IPS-18a (cell line): ENCODE data around the gene MALT1.
"Not testable (repeated sequence)": the region's sequence is repeated elsewhere in the genome, so short reads cannot be mapped to it uniquely, and the experiment has no call there.

Source experiments
- H3K27ac ChIP-seq: one replicate; pipeline ENCODE4 v1.5.1; 2013; ENCODE audit warnings: low read length
- H3K27me3 ChIP-seq: one replicate; pipeline ENCODE4 v1.6.1; 2013; ENCODE audit warnings: mild to moderate bottlenecking, low read length; ENCODE audit not compliant: control insufficient read depth, insufficient read depth
- H3K36me3 ChIP-seq: one replicate; pipeline ENCODE4 v1.6.1; 2013; ENCODE audit warnings: low read depth, low read length; ENCODE audit not compliant: control insufficient read depth
- H3K4me1 ChIP-seq: one replicate; pipeline ENCODE4 v1.6.1; 2013; ENCODE audit warnings: low read depth, low read length; ENCODE audit not compliant: control insufficient read depth
- H3K4me3 ChIP-seq: one replicate; pipeline ENCODE4 v1.5.1; 2013; ENCODE audit warnings: low read length
- H3K9ac ChIP-seq: one replicate; pipeline ENCODE4 v1.6.1; 2013; ENCODE audit warnings: mild to moderate bottlenecking, low read length, moderate library complexity
- H3K9me3 ChIP-seq: one replicate; pipeline ENCODE4 v1.6.1; 2013; ENCODE audit warnings: low read depth, low read length; ENCODE audit not compliant: control insufficient read depth

The MALT1 gene

DNA sequence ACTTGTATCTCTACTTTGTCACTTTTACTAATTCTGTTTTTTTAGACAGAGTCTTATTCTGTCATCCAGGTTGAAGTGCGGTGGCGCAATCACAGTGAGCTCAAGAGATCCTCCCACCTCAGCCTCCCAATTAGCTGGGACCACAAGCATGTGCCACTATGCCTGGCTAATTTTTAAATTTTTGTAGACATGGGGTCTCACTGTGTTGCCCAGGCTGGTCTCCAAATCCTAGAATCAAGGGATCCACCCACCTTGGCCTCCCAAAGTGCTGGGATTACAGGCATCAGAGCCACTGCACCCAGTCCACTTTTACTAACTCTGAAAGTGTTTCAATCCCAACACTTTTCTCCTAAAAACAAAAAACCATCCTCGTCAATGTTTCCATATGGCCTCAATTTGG lies 94.9 kb downstream of the MALT1 start:
- no peak overlapping the region for H3K9ac ChIP-seq
- no peak overlapping the region for H3K4me3 ChIP-seq
- H3K4me1 ChIP-seq: peaks cover 6% of the 10 kb centered on the region
- peaks cover 10% of the 10 kb centered on the region for H3K27me3 ChIP-seq
- H3K9me3 ChIP-seq: no peaks in the 10 kb centered on the region
- H3K36me3 ChIP-seq: no peaks in the 10 kb centered on the region
- no peak overlapping the region for H3K27ac ChIP-seq

DNA sequence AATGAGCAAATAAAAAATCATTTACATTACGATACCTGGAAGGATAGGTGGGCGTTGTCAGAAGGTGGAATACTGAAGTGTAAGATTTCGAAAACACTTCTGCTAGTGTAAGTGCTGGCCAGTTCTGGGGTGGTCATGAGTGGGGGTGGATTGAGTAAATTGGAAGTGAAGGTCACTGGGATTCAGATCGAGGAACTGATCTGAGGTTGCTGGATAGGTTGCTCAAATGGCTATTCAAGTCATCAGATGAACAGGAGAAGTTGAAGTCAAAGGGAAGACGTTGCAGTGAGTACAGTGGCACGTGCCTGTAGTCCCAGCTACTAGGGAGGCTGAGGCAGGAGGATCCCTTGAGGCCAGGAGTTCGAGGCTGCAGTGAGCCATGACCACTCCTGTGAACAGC lies 95.7 kb downstream of the MALT1 start:
- no peaks in the 10 kb centered on the region for H3K9me3 ChIP-seq
- no peak overlapping the region for H3K9ac ChIP-seq
- H3K27ac ChIP-seq: no peak overlapping the region
- H3K4me3 ChIP-seq: no peak overlapping the region
- no peaks in the 10 kb centered on the region for H3K36me3 ChIP-seq
- H3K27me3 ChIP-seq: peaks cover 10% of the 10 kb centered on the region
- peaks cover 6% of the 10 kb centered on the region for H3K4me1 ChIP-seq

DNA sequence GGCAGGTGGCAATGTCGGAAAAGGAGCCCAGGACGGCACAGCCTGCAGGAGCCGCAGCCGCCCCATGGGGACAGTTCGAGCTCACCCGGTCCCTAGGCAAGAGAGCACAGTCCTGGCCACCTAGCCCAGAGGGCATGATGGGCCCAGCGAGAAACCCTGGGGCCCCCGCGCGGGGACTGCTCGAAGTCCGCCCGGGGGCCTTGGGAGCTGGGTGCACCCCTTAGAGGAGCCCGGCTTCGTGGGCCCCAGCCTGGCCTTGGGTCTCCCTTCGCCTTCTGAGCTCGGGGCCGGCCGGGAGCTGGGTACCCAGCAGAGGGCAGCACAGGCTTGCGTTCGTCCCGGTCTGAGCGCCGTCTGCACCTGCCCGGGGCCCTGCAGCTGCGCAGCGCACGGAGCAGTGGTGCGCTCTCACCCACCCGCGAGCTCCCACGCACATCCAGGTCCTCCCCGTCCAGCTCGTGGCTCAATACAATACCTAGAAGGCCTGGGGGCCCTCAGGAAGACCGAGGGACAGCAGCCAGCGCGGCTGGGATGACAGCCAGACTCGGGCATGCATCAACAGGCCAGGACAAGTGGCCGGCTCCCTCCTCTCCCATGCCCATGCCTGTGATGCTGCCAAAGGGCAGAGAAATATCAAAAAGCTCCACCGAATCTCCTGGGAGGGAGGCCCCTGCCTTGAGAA lies 97.2 kb downstream of the MALT1 start:
- no peak overlapping the region for H3K27ac ChIP-seq
- no peaks in the 10 kb centered on the region for H3K9me3 ChIP-seq
- H3K4me1 ChIP-seq: peaks cover 6% of the 10 kb centered on the region
- H3K27me3 ChIP-seq: peaks cover 10% of the 10 kb centered on the region
- H3K4me3 ChIP-seq: peak overlapping the region; percentile 47
- H3K36me3 ChIP-seq: no peaks in the 10 kb centered on the region
- H3K9ac ChIP-seq: no peak overlapping the region

DNA sequence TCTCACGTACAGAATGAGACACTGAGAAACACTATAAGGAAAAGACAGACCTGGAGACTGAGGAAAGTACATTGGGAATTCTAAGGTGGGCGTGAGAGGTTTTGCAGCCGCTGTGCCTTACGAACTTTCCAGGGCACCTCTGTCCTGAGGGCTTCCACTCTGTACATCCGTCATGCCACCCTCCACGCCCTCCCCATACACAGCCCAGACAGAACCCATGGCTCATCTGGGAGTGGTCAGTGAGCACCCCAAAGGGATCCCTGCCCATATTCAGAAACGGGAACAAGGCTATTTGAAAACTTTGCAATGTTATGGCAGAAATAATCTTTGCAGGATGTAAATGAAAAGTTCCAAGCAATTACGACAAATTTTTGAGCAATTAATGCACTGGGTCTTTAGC lies 98.1 kb downstream of the MALT1 start:
- Histone ChIP-seq H3K36me3 (no peaks in the 10 kb centered on the region), H3K9me3 (no peaks in the 10 kb centered on the region), H3K27me3 (peaks cover 10% of the 10 kb centered on the region), H3K27ac (no peak overlapping the region), H3K9ac (no peak overlapping the region), H3K4me1 (peaks cover 6% of the 10 kb centered on the region), H3K4me3 (no peak overlapping the region)

DNA sequence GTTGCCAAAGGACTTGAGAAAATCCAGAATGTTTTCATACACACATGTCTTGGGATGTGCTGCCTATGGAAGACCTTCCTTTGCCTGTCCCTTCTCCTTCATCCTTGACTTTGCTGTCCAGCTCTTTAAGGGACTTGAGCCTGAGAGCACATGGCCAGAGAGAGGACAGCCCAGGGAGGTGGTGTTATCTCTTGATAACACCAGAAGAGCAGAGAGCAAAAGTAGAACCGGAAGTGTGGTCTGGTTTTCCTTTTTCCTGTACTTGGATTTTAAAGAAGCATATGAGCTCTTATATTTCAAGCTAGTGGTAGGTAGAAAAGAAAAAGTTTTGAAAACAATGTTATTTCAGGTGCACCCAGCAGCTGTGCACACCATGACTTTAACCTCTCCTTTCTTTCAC lies 99.3 kb downstream of the MALT1 start:
- Histone ChIP-seq H3K4me3 (no peak overlapping the region), H3K9me3 (no peaks in the 10 kb centered on the region), H3K27ac (no peak overlapping the region), H3K36me3 (no peaks in the 10 kb centered on the region), H3K9ac (no peak overlapping the region), H3K4me1 (peaks cover 6% of the 10 kb centered on the region), H3K27me3 (peaks cover 10% of the 10 kb centered on the region)

DNA sequence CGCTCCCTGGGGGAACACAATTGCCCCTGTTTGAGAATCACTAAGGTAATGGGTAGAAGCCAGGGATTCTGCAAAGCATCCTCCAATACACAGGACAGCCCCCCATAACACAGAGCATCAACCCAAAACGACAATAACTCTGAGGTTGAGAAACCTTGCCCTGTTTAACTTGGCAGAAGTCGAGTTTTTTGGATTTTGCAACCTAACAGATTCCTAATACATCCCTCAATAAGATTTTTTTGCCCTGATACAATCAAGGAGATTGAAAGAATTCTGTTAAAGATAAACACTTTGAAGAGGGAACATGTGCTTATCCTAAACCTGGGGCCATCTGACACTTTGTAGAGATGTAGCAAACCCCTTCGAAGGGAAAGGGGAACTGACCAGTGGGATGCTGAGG lies 100.9 kb downstream of the MALT1 start:
- no peaks in the 10 kb centered on the region for H3K36me3 ChIP-seq
- H3K27me3 ChIP-seq: peaks cover 10% of the 10 kb centered on the region
- H3K4me3 ChIP-seq: no peak overlapping the region
- H3K9ac ChIP-seq: no peak overlapping the region
- peaks cover 6% of the 10 kb centered on the region for H3K4me1 ChIP-seq
- no peak overlapping the region for H3K27ac ChIP-seq
- no peaks in the 10 kb centered on the region for H3K9me3 ChIP-seq

DNA sequence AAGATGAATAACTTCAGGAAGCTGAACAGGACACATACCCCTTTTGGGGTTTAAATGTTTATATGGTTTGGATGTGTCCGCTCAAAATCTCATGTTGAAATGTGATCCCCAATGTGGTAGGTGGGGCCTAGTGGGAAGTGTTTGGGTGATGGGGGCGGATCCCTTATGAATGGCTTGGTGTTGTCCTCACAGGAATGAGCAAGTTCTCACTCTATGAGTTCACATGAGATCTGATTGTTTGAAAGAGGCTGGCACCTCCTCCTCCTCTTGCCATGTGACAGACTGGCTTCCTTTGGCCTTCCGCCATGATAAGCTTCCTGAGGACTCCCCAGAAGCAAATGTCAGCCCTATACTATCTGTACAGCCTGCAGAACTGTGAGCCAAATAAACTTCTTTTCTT lies 104.8 kb downstream of the MALT1 start:
- H3K4me3 ChIP-seq: no peak overlapping the region
- no peaks in the 10 kb centered on the region for H3K27me3 ChIP-seq
- H3K4me1 ChIP-seq: peaks cover under 1% of the 10 kb centered on the region
- no peak overlapping the region for H3K27ac ChIP-seq
- no peak overlapping the region for H3K9ac ChIP-seq
- no peaks in the 10 kb centered on the region for H3K36me3 ChIP-seq
- H3K9me3 ChIP-seq: no peaks in the 10 kb centered on the region

DNA sequence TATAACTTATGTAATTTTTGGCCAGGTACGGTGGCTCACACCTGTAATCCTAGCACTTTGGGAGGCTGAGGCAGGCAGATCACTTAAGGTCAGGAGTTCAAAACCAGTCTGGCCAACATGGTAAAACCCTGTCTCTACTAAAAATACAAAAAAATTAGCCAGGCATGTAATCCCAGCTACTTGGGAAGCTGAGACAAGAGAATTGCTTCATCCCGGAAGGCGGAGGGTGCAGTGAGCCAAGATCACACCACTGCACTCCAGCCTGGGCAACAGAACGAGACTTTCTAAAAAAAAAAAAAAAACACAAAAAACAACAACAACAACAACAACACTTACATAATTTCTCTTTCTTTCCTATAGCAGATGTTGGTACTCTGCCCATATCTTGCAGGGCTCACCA lies 105.3 kb downstream of the MALT1 start:
- H3K36me3 ChIP-seq, H3K9me3 ChIP-seq, H3K4me3 ChIP-seq, H3K27me3 ChIP-seq, H3K27ac ChIP-seq, H3K9ac ChIP-seq, H3K4me1 ChIP-seq: not testable (repeated sequence)

DNA sequence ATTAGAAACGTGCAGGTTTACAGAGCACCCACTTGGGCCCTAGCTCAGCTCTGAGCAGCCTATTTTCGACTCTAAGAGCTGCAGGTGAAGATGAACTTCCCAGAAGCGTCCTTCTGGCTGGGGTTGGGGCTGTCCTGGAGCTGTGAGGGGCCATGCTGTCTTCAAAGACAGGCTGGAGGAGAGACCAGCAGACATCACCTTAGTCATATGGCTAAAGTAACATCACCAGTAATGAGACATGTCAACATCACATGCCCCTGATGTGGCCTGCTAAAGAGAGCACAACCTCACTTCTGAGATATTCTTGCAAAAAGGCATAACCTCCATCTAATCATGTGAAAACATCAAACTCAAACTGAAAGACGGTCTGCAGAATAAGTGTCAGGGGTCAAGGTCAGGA lies 106.2 kb downstream of the MALT1 start:
- H3K4me3 ChIP-seq: no peak overlapping the region
- H3K9ac ChIP-seq: no peak overlapping the region
- H3K27ac ChIP-seq: no peak overlapping the region
- H3K27me3 ChIP-seq: no peaks in the 10 kb centered on the region
- no peaks in the 10 kb centered on the region for H3K9me3 ChIP-seq
- H3K4me1 ChIP-seq: peaks cover 4% of the 10 kb centered on the region
- no peaks in the 10 kb centered on the region for H3K36me3 ChIP-seq

DNA sequence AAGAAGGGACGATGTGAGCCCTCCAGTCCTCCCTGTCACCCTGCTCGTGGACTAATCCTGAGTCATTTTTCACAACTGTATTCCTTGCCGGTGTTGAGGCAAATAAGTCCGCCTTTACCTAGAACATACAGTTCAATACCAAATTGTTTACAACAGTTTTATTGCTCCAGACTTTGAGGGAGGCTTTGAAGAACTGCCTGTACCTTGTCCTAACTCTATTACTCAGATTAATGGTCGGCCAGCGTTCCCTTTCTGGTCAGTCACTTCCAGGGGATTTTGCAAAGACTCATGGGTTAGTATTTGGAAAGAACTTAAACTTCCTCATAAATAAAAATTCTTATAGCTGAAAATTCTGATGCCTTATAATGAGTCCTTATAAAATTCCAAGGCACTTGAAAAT lies 108.3 kb downstream of the MALT1 start:
- no peaks in the 10 kb centered on the region for H3K36me3 ChIP-seq
- H3K4me1 ChIP-seq: peaks cover 8% of the 10 kb centered on the region
- no peaks in the 10 kb centered on the region for H3K9me3 ChIP-seq
- no peaks in the 10 kb centered on the region for H3K27me3 ChIP-seq
- no peak overlapping the region for H3K9ac ChIP-seq
- no peak overlapping the region for H3K27ac ChIP-seq
- H3K4me3 ChIP-seq: no peak overlapping the region

DNA sequence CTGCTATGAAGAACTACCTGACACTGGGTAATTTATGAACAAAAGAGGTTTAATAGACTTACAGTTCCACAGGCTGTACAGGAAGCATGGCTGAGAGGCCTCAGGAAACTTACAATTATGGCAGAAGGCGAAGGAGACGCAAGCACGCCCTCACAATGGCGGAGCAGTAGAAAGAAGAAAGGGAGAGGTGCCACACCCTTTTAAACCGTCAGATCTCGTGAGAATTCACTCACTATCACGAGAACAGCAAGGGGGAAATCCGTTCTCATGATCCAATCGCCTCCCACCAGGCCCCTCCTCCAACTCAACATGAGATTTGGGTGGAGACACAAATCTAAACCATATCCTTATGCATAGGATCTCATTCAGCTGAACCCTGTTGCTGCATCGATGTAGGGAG lies 108.8 kb downstream of the MALT1 start:
- H3K4me1 ChIP-seq: peaks cover 13% of the 10 kb centered on the region
- no peaks in the 10 kb centered on the region for H3K9me3 ChIP-seq
- no peak overlapping the region for H3K27ac ChIP-seq
- no peaks in the 10 kb centered on the region for H3K36me3 ChIP-seq
- H3K4me3 ChIP-seq: no peak overlapping the region
- no peaks in the 10 kb centered on the region for H3K27me3 ChIP-seq
- no peak overlapping the region for H3K9ac ChIP-seq

DNA sequence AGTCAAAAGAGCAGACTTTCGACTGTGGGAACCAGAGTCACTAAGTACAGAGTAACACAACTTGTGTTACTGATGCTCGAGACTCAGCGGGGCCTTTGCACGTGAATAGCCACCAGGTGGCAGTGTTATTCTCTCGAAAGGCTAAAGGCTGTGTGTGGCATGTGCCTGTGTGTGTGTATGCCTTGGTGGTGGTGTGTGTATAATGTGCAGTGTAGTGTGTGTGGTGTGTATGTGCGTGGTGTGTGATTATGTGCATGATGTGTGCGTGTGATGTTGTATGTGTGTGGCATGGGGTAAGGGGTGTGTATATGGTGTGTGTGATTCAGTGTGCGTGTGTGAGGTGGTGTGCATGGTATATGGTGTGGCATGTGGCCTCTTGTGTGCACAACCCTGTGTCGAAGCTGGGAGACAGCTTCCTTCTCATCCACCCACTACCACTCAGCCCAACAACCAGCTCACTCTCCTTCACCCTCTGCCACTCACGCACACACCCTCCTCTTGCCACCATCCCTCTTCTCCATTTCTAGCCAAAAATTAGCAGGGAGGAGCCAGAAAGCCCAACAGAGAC lies 110.4 kb downstream of the MALT1 start:
- Histone ChIP-seq H3K9me3 (no peaks in the 10 kb centered on the region), H3K27ac (no peak overlapping the region), H3K4me1 (peaks cover 19% of the 10 kb centered on the region), H3K4me3 (no peak overlapping the region), H3K36me3 (no peaks in the 10 kb centered on the region), H3K27me3 (no peaks in the 10 kb centered on the region), H3K9ac (no peak overlapping the region)
